Islet precursor cell (in vitro differentiated cells): Measurements from ENCODE around the gene CRYBG3.
"Not testable (repeated sequence)": the region's sequence is repeated elsewhere in the genome, so short reads cannot be mapped to it uniquely, and the experiment has no call there.

ENCODE experiments used
- DNase-seq: peaks from one replicate; pipeline ENCODE4 v3.0.0-alpha.2; 2018

Gene CRYBG3

GRCh38 chr3:97901313-97902248, 79.8 kb downstream of the CRYBG3 start:
- DNase-seq = no peak

- DNase-seq = not testable (repeated sequence)
Observed at GRCh38 chr3:97909830-97910229, 88.0 kb downstream of the CRYBG3 start.

- not testable (repeated sequence) for DNase-seq
Observed at GRCh38 chr3:97910236-97910831, 88.5 kb downstream of the CRYBG3 start.

- no peak for DNase-seq
Observed at GRCh38 chr3:97910931-97911351, 89.1 kb downstream of the CRYBG3 start.

- no peak for DNase-seq
Observed at GRCh38 chr3:97911459-97911858, 89.6 kb downstream of the CRYBG3 start.

- DNase-seq = no peak
Observed at GRCh38 chr3:97914388-97914787, 92.6 kb downstream of the CRYBG3 start.

- DNase-seq = no peak
Observed at GRCh38 chr3:97916576-97916975, 94.8 kb downstream of the CRYBG3 start.

- DNase-seq = no peak
Observed at GRCh38 chr3:97917813-97918536, 96.2 kb downstream of the CRYBG3 start.

GRCh38 chr3:97927704-97928103, 105.9 kb downstream of the CRYBG3 start:
- DNase-seq = no peak

- DNase-seq = no peak
Observed at GRCh38 chr3:97928986-97929385, 107.2 kb downstream of the CRYBG3 start.

- DNase-seq = no peak
Observed at GRCh38 chr3:97930018-97930417, 108.2 kb downstream of the CRYBG3 start.

- DNase-seq = no peak
Observed at GRCh38 chr3:97931218-97931617, 109.4 kb downstream of the CRYBG3 start.

- no peak for DNase-seq
Observed at GRCh38 chr3:97932387-97932801, 110.6 kb downstream of the CRYBG3 start.

GRCh38 chr3:97934980-97935695, 113.3 kb downstream of the CRYBG3 start:
- DNase-seq = no peak

GRCh38 chr3:97935842-97936241, 114.0 kb downstream of the CRYBG3 start:
- no peak for DNase-seq

- DNase-seq = no peak
Observed at GRCh38 chr3:97937205-97937604, 115.4 kb downstream of the CRYBG3 start.

- no peak for DNase-seq
Observed at GRCh38 chr3:97938444-97938843, 116.6 kb downstream of the CRYBG3 start.

GRCh38 chr3:97939401-97939800, 117.6 kb downstream of the CRYBG3 start:
- DNase-seq = no peak

- no peak for DNase-seq
Observed at GRCh38 chr3:97940034-97940433, 118.2 kb downstream of the CRYBG3 start.

GRCh38 chr3:97942801-97943546, 121.2 kb downstream of the CRYBG3 start:
- DNase-seq = no peak

GRCh38 chr3:97948351-97949109, 126.7 kb downstream of the CRYBG3 start:
- no peak for DNase-seq
